AG08396 (cell line): ENCODE data around the gene KCNJ1.

Experiments
- DNase-seq: peaks from one replicate; pipeline ENCODE4 v3.0.0; 2012; ENCODE audit warnings: low spot score, mixed read lengths

KCNJ1 gene

DNA sequence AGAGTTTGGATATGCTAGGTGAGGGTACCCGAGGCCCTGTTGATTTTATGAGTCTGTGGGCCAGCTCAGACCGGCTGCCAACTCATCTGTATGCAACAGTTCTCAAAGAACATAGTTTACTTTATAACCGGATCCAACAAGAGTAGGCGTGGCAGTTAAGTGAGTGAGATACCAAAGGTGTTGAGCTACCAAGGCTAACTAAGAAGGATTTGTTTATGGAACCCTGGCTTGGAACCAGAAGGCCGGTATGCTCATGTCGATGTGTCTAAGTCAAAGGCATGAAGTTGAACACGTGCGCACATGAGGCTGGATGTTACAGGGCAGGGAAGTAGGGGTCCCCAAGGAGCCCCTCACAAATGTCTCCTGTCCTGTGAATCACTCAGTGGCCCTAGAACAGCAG, at the start of gene KCNJ1:
Gene KCNJ1, minus strand, starts transcription at position 20 of the 400 bp plus-strand sequence. CDS start 27,053 bp downstream, outside the sequence.
- DNase-seq, result no peak

DNA sequence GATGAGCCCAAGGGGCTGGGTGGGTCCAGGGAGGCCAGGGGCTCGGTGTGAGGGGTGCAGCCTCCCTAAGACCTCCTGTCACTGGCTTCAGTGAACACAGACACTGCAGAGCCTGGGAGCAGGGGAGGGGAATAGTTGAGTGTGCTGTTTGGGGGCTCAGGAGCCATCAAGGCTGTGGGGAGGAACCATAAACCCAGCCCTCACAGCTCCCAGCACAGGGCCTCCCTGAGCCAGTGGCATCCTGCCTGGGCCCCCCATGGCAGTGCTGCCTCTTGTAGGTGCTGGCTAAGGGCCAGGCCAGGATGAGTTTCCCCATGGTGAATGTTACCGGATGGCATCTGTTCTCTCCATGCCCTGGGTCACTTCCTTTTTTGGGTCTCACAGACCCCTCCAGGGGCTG, 49.6 kb upstream of the KCNJ1 start:
- no peak for DNase-seq

DNA sequence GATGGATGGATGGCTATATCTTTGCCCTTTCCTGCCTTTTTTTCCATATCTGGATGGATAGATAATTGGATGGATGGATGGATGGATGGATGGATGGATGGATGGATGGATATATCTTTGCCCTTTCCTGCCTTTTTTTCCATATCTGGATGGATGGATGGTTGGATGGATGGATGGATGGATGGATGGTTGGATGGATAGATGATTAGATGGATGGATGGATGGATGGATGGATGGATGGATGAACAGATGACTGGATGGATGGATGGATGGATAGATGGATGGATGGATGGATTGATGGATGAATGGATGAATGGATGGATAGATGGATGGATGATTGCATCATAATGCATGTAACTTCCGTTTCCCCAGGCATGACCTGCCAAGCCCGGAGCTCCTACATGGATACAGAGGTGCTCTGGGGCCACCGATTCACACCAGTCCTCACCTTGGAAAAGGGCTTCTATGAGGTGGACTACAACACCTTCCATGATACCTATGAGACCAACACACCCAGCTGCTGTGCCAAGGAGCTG, 49.0 kb upstream of the KCNJ1 start:
- no peak for DNase-seq

DNA sequence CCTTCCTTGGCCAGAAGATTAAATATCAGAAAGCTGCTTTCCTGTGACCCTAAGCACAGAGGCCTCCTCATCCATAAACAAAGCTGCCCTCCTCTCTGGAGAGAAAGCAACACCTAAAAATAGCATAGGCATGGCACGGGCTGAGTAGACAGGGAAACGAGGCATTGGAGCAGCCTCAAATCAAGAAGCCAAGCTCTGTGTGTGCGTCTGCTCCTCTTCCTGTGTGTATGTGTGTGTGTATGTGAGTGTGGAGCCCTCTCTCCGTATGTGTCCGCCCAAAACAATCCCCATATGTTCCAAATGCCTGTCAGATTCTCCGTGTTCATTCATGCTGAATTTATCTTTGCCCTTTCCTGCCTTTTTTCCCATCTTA, 48.0 kb upstream of the KCNJ1 start:
- no peak for DNase-seq

DNA sequence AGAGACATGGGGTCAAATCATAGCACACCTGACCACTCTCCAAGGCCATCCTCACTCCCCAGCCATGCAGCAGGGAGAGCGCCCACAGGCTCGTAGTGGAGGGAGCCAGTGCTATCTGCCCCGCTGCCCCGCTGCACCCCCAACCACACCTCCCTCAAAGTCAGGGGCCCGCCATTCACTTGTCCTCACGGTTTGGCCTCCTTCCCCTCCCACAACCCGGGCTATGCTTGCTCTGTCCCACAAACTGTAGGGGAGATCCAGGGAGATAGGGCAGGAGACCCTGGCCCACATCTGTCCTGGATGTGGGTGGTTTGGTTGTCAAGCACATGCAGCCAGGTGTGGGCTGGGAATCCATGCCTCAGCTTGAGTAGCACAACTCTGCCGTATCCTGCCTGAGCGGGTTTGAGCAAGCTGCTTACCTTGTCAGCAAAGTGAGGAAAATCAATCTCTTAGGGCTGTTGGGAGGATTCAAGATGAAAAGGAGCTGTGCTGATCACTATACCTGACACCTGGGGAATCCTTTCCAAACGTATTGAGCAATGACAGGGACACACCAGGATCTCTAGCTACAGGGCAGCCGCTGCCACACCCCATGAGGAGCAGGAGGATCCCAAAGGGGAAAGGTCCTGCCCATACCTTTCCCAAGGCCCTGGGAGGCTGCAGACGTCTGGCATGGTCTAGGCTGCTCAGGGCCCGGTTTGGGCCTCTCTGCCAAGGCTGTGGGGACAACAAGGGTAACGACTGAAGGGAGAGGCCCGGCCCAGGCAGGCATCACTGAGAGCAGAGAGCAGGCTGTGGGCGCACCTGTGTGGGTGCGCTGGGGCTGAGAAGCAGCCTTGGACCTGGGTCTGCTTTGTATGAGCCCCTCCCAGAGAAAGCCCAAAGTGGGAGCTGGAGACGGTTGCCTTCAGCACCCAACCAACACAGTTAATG, 47.4 kb upstream of the KCNJ1 start:
- DNase-seq, result no peak

GRCh38 chr11:128913806-128914205, 46.7 kb upstream of the KCNJ1 start:
- DNase-seq, result no peak

DNA sequence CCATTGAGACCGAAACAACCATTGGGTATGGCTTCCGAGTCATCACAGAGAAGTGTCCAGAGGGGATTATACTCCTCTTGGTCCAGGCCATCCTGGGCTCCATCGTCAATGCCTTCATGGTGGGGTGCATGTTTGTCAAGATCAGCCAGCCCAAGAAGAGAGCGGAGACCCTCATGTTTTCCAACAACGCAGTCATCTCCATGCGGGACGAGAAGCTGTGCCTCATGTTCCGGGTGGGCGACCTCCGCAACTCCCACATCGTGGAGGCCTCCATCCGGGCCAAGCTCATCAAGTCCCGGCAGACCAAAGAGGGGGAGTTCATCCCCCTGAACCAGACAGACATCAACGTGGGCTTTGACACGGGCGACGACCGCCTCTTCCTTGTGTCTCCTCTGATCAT, 44.6 kb upstream of the KCNJ1 start:
- DNase-seq, result no peak

DNA sequence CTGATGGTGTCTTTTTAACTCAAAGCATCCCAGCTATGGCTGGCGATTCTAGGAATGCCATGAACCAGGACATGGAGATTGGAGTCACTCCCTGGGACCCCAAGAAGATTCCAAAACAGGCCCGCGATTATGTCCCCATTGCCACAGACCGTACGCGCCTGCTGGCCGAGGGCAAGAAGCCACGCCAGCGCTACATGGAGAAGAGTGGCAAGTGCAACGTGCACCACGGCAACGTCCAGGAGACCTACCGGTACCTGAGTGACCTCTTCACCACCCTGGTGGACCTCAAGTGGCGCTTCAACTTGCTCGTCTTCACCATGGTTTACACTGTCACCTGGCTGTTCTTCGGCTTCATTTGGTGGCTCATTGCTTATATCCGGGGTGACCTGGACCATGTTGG, 44.1 kb upstream of the KCNJ1 start:
- no peak for DNase-seq

GRCh38 chr11:128910576-128910975, 43.5 kb upstream of the KCNJ1 start:
- DNase-seq, result no peak

GRCh38 chr11:128909438-128910125, 42.5 kb upstream of the KCNJ1 start:
- no peak for DNase-seq

DNA sequence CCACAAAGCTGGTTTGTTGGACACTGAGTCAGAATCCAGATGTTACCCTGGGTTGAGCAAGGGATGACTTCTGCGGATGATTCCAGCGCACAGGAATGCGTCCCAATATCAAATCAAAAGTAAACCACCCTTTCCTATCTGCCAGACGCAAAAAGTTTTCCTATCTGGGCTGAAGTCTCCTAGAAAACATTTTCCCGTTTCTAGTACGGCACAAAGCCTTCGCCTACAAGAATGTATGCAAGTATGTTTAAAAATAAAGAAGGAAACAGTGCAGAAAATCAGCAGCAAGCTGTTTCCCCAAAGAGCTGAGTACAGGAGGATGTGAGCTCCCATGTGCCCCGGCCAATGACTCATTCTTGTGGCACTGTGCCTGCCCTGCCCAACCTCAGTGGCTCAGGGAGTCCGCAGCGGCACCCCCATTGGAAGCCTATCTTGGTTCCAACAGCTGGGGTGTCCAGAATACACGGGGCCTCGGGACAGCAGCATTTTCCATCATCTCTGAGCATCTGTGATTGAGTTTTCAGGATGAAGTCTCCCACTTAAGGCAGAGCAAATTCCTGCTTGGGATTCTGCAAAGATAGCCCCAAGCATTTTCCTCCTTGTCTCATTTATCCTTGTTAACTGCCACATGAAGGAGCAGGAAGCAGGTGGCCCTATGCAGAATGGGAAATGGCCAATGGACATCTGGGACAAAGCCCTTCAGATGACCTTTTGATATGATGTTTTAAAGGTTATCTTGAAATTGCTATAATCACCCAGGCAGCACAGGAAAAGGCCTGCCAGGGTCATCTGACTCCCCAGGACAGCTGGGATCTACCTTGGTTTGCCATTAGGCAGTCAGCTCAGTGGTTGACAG, 41.5 kb upstream of the KCNJ1 start:
- peak; percentile 84 for DNase-seq

DNA sequence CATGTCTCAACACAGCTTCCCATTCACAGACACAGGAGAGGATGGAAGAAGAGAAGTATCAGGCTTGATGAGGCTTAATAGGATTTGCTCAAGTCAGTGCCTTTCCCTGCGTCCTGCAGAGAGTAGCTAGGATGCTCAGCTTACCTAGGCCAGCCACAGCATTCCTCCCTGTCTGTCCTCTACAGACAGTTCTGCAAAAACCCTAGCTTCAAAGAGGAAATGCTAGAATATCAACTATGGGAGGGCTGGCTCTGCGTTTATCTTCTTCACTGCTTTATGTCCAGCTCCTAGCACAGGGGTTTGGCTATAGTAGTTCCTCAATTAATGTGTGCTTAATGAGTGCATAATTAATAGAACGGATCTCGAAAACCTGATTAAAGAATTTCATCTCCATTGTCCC, 40.5 kb upstream of the KCNJ1 start:
- no peak for DNase-seq

DNA sequence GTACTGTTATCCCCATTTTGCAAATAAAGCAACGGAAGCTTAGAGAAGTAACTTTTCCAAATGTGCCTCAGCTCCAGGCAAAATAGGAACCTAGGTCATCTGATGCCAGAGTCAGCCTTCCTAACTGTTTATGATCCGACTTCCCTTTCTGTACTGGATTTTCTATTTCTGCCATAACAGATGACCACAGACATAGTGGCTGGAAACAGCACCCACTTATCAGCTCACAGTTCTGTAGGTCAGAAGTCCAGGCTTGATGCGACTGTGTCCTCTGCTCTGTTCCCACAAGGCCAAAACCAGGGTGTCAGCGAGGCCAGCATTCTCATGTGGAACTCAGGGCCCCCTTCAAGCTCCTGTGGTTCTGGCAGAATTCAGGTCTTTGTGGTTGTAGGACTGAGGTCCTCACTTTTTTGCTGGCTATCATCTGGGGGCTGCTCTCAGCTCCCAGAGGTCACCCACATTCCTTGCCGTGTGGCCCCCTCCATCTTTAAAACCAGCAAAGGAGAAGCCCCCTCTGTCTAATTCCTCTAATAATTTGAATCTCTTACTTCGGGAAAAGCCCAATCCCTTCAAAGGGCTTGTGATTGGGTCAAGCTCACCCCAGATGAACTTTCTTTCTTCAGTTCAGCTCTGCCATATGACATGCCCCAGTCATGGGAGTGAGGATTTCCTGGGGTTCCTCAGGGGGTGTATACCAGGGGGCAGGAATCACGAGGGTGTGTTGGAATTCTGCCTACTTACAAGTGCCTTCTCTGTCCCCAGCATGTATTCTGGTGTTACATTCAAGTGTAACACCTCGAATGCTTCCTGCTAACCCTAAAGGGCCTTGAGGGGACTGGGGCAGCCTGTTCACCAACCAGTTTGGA, 39.3 kb upstream of the KCNJ1 start:
- DNase-seq, result no peak

- peak; percentile 66 for DNase-seq
These were observed 38.5 kb upstream of the KCNJ1 start for GRCh38 chr11:128905345-128906184.

DNA sequence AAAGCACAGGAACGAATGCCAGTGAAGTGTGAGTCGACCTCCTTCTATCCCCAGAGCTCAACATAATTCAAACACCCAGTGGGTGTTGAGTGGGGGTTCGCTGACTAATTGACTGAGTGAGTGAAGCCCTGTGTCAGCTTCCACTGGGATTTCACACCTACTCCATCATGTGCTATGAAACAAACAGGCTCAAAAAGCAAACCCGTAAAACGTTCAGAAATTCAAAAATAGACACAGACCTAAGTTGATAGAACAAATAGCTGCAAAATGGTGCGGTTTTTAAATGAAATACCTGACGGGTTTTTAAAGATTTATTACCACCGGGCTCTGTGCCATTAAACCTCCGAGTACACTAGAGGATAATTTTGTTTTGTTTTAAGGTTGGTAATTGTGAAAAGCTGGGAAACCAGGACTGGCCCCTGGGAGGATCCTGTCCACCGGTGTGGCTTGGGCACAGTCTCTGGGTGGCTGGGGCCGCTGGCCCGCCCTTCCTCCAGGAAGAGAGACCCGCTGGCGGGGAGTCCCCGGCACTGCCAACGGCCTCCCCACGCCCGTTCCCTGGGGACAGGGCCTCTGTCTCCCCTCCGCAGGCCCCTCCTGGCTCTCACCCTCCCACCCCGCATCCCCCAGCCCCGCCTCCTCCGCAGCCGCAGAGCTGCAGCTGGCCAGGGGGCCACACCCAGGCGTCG, 37.7 kb upstream of the KCNJ1 start:
- DNase-seq, result peak; percentile 41

DNA sequence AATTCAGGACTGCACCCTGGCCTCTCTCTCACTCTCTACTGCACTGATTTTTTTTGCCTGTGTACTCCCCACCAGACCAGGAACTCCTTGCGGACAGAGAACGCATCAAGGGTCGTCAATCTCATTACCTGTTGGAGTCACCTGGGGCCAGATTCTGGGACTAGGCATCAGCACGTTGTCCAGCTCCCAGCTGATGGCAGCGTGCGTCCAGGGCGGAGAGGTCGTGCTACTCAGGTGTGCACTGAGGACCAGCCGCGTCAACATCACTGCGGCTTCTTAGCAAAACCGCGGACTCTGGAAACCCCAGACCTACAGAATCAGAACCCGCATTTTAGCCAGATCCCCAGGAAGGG, 37.2 kb upstream of the KCNJ1 start:
- DNase-seq, result no peak

- no peak for DNase-seq
These were observed 36.4 kb upstream of the KCNJ1 start for GRCh38 chr11:128903248-128904061.

GRCh38 chr11:128902515-128903066, 35.5 kb upstream of the KCNJ1 start:
- DNase-seq, result peak; percentile 64
